Skin epidermis (tissue), 12 donors: ENCODE data around the gene PRDM4.

Experiments used
- H3K27ac ChIP-seq, 21 experiments: fragments of 200-600 bp; sonication (generic) in 11 of 21; one replicate each; pipeline ENCODE4 v1.5.0; 2020; ENCODE audit warnings: mild to moderate bottlenecking in 3 of 21, inconsistent platforms in 2 of 21, moderate library complexity in 2 of 21
- H3K4me3 ChIP-seq, 7 experiments: fragments of 200-600 bp; sonication (generic) in 2 of 7; one replicate each; pipeline ENCODE4 v1.5.0; 2020; ENCODE audit warnings: inconsistent platforms in 2 of 7, mild to moderate bottlenecking in 2 of 7, moderate library complexity in 1 of 7

Gene PRDM4

DNA sequence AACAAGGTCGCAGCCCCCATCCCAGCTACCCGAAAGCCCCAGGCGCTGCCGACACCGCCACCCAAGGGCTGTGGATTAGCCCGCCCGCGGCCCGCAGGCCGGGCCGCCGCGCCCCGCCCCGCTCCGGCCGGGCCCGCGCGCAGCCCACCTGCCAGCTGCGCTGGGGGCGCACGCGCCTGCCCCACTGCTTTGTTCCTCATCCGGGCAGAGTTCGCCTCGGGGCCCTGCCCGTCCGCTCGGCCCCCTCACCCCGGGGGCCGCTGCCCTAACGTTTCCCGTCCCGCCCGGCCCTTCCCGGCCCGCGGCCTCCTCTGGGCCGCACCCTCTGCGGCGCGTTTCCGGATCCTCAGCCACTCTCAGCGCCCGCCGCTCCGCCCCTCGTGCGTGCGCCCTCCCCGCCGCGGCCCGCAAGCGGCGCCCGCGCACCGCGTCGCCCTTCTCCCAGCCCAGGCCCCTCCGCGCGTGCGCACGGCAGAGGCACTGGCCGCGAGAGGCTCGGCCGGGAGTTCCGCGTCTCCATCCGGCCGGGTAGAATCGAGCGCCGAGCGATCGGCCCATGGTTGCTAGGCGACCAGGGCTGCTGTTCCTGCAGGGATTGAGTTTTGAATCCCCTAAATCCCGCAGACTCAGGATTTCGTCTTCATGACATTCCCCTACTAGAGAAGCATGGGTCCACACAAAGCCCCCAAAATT, at the start of gene PRDM4:
Gene PRDM4, minus strand, starts transcription at position 329 of the 693 bp plus-strand sequence. CDS start 622 bp downstream, outside the sequence.
- H3K27ac ChIP-seq = peak within 1 kb of the TSS; percentile 47 to 94 (median 86)

DNA sequence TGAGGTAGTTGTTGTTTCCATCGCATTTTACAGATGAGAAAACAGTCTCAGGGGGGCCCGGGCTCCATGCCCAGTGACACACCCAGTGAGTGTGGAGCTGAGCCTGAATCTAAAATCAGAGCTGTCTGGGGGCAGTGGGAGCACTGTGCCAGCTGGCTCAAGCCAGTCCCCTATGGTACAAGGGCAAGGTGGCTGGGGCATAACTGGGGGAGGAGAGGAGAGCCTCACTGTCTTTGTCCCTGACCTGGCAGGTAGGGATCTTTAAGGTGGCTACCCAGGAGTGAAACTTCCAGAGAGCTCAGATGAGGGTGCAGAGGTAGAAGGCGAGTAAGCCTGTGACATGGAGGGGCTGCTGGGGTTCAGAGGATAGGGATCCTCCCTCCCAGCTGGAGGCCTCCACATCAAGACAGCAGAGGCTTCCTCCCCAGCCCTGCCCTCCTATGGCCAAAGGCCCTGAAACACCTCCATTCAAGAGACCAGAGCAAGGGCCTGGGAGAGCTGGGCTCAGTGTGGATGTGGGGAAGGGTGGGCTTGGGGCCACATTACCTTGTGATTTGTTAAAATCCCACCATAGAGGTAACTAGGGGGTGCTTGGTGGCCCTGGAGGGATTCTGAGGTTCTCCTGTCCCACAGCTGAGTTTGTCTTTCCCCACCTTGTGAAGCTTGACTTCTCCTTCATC, 46.7 kb upstream of the PRDM4 start:
- no peak overlapping the region for H3K27ac ChIP-seq
- no peak overlapping the region for H3K4me3 ChIP-seq

More for the DNA sequence above, at the start of gene PRDM4:
- H3K4me3 ChIP-seq = peak within 1 kb of the TSS; percentile 71 to 89 (median 87)

- no peak overlapping the region for H3K4me3 ChIP-seq
- no peak overlapping the region for H3K27ac ChIP-seq
These were observed 44.7 kb upstream of the PRDM4 start for GRCh38 chr12:107805488-107806180.

GRCh38 chr12:107803092-107803491, 42.2 kb upstream of the PRDM4 start:
- Histone ChIP-seq H3K4me3 (no peak overlapping the region), H3K27ac (no peak overlapping the region)

DNA sequence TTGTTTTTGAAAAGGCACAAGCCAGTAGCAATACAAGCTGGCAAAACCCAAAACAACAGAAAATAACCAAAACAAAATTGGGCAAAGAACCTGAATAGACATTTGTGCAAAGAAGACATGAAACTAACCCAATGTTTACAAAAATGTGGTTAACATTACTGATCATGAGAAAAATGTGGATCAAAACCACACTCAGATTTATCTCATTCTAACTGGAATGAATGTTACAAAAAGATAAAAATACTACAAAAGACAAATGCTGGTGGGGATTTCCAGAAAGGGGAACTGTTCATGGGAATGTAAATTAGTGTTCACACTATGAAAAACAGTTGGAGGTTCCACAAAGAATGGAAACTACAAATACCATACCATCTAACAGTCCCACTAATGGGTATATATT, 40.2 kb upstream of the PRDM4 start:
- no peak overlapping the region for H3K27ac ChIP-seq
- H3K4me3 ChIP-seq = no peak overlapping the region

DNA sequence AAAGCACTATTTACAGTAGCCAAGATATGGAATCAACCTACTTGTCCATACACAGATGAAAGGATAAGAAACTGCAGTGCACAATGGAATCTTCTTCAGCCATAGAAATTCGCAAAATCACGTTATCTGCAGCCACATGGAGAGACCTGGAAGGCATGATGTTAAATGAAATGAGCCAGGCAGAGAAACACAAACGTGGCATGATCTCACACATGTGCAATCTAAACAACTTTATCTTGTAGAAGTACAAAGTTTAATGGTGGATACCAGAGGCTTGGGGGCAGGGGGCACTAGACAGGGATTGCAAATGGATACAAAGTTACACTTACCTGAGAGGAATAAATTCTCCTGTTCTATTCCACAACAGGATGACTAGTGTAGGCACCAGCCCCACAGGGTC, 37.6 kb upstream of the PRDM4 start:
- no peak overlapping the region for H3K27ac ChIP-seq

DNA sequence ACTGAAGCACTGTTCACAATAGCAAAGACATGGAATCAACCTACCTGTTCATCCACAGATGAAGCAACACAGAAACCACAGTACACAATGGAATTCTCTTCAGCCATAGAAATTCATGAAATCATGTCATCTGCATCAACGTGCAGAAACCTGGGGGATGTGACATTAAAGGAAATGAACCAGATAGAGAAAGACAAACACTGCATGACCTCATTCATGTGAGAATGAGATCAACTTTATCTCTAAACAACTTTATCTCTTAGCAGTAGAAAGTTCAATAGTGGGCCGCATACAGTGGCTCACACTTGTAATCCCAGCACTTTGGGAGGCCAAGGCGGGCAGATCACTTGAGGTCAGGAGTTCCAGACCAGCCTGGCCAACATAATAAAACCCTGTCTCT, 33.5 kb upstream of the PRDM4 start:
- Histone ChIP-seq H3K27ac (no peak overlapping the region), H3K4me3 (no peak overlapping the region)

More for the DNA sequence above, 37.6 kb upstream of the PRDM4 start:
- no peak overlapping the region for H3K4me3 ChIP-seq

GRCh38 chr12:107791465-107792089, 30.6 kb upstream of the PRDM4 start:
- no peak overlapping the region for H3K4me3 ChIP-seq
- H3K27ac ChIP-seq = no peak overlapping the region

DNA sequence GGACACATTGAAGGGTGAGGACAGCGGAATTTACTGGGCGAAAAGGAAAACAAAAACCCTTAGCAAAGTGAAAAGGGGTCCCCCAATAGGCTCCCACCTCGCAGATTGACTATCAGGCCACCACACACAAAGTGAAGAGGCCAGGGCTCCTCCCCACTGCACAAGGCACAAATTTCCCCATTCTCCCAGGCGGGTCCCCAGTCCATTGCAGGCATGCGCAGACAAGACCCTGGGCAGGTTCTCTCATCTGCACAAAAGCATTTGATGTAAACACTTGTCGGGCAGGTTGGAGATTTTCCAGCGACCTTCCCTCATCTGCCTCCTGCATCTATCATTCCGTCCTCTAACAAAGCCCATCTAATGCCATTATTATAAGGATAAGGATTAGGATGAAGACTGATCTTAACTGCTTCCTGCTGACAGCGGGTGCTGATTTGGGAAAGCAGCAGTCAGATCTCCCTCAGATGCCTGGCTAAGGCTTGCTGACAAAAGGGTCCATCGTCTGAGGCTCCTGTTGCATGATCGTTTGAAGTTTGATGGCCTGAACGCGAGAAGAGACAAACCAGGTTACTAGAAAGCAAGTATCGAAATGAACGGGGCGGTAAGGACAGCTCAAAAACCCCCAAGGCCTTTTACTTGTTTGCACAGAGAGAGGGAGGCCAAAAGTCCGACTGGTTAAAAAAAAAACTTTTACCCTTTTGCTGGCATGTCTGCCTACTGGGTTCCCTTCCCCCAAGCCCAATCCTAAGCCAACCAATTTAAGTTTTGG, 27.9 kb upstream of the PRDM4 start:
- H3K27ac ChIP-seq = peak overlapping the region in 1 of 21 experiments; percentile 30
- H3K4me3 ChIP-seq = no peak overlapping the region

DNA sequence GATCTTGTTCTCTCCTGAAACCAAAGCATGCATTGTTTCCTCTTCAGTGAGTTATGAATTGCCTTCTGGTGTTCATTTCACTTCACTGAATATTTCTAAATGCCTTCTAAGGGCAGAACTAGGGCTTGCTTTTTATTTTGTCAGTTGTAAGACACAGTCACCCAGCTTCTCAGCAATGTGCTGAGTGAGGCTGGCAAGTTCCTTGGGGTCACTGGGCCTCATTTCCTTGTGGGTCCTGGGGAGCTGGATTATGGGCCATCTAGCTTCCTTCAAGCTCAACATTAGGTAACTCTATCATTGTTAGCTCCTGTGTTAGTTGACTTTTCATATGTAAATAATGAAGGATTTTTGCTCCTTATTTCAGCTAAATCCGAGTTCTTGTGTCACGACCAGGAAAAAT, 27.3 kb upstream of the PRDM4 start:
- Histone ChIP-seq H3K27ac (peak overlapping the region in 1 of 21 experiments; percentile 30), H3K4me3 (no peak overlapping the region)

DNA sequence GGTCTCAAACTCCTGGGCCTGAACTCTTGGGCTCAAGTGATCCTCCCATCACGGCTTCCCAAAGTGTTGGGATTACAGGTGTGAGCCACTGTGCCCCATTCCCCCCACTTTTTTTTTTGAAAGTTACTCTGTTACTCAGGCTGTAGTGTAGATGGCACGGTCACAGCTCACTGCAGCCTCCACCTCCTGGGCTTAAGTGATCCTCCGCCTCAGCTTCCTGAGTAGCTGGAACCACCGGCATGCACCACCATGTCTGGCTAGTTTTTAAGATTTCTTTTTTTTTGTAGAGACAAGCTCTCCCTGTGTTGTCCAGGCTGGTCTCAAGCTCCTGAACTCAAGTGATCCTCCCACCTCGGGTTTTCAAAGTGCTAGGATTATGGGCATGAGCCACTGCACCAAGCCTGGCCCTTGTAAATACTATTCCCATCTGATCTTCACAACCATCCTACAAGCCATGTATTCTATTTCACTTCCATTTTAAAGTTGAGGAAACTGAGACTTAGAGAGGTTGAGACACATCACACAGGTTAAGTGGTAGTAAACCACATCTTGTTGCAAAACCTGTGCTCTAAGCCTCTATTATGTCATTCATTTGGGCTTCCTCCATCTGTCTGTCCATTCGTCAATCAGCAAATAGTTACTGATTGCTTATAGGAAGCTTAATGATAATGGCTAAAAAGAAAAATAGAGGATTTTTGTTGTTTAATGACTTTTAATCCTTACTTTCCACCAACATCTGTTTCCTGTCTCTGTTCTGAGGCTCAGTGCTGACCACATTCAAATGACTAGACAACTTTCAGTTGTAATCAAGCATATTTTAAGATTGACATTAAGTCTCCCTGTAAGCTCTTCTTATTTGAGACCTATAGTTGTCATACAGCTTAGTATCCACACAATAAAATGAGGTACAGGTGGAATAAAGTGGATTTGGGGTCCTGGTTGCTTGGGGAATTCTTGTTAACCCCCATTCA, 22.8 kb upstream of the PRDM4 start:
- Histone ChIP-seq H3K4me3 (no peak overlapping the region), H3K27ac (no peak overlapping the region)

- no peak overlapping the region for H3K4me3 ChIP-seq
- peak overlapping the region in 1 of 21 experiments; percentile 30 for H3K27ac ChIP-seq
These were observed 21.1 kb upstream of the PRDM4 start for GRCh38 chr12:107782067-107782466.

- Histone ChIP-seq H3K27ac (peak overlapping the region in 8 of 21 experiments; percentile 39 to 81 (median 64)), H3K4me3 (no peak overlapping the region)
These were observed 19.4 kb upstream of the PRDM4 start for GRCh38 chr12:107780298-107780697.

- no peak overlapping the region for H3K4me3 ChIP-seq
- H3K27ac ChIP-seq = peak overlapping the region in 10 of 21 experiments; percentile 6 to 81 (median 62)
These were observed 18.3 kb upstream of the PRDM4 start for GRCh38 chr12:107779077-107779831.

- H3K27ac ChIP-seq = peak overlapping the region in 7 of 21 experiments; percentile 29 to 81 (median 61)
These were observed 17.6 kb upstream of the PRDM4 start for GRCh38 chr12:107778383-107779025.

DNA sequence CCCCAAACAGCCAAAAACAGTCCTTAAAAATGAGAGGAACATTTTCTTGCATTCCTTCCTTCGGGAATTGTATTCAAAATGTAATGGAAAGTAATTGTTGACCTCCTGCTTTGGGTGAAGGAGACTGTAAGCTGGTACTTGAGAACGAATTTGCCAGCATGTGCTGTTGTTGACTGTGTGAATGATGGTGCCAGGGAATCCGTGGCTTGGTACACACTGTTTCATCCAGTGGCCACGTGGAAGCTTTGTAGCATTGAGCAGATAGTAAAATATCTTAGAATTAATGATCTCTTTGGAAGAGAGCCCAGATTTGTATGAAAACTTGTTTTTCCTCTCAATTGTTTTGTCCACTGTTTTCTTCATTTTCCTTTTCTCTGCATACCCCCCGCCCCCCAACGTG, 15.2 kb upstream of the PRDM4 start:
- H3K27ac ChIP-seq = peak overlapping the region in 1 of 21 experiments; percentile 58

More at GRCh38 chr12:107778383-107779025, 17.6 kb upstream of the PRDM4 start:
- no peak overlapping the region for H3K4me3 ChIP-seq

More for the DNA sequence above, 15.2 kb upstream of the PRDM4 start:
- H3K4me3 ChIP-seq = peak overlapping the region in 2 of 7 experiments; percentile 9 to 43
